IPS-15b (cell line): Measurements from ENCODE around the gene PGAM2.
A peak's percentile ranks its signal among the peaks of the same experiment; 100 is the strongest.

Experiments
- H3K27me3 ChIP-seq: one replicate; pipeline ENCODE4 v1.6.1; 2013; ENCODE audit warnings: low read length; ENCODE audit not compliant: control insufficient read depth, insufficient read depth
- H3K36me3 ChIP-seq: one replicate; pipeline ENCODE4 v1.6.1; 2013; ENCODE audit warnings: low read length; ENCODE audit not compliant: control insufficient read depth, insufficient read depth
- H3K4me1 ChIP-seq: one replicate; pipeline ENCODE4 v1.6.1; 2013; ENCODE audit warnings: mild to moderate bottlenecking, low read length; ENCODE audit not compliant: control insufficient read depth, insufficient read depth
- H3K4me3 ChIP-seq: one replicate; pipeline ENCODE4 v1.5.1; 2013; ENCODE audit warnings: low read depth, low read length
- H3K9ac ChIP-seq: one replicate; pipeline ENCODE4 v1.6.1; 2013; ENCODE audit warnings: low read depth, mild to moderate bottlenecking, low read length
- H3K9me3 ChIP-seq: one replicate; pipeline ENCODE4 v1.6.1; 2013; ENCODE audit warnings: mild to moderate bottlenecking, low read length; ENCODE audit not compliant: control insufficient read depth, insufficient read depth

PGAM2 gene

GRCh38 chr7:44066494-44067063 lies 1.2 kb upstream of the PGAM2 start:
- Histone ChIP-seq H3K36me3 (peaks cover 6% of the 10 kb centered on the region), H3K4me1 (peaks cover 17% of the 10 kb centered on the region), H3K9me3 (no peaks in the 10 kb centered on the region), H3K9ac (no peak overlapping the region), H3K4me3 (peak overlapping the region; percentile 55), H3K27me3 (peaks cover 6% of the 10 kb centered on the region)

- H3K36me3 ChIP-seq, result peaks cover 9% of the 10 kb centered on the region
- H3K27me3 ChIP-seq, result peaks cover 6% of the 10 kb centered on the region
- no peak overlapping the region for H3K9ac ChIP-seq
- H3K9me3 ChIP-seq, result no peaks in the 10 kb centered on the region
- peaks cover 17% of the 10 kb centered on the region for H3K4me1 ChIP-seq
- H3K4me3 ChIP-seq, result peak overlapping the region; percentile 55
Observed at GRCh38 chr7:44066111-44066460, 719 bp upstream of the PGAM2 start.

DNA sequence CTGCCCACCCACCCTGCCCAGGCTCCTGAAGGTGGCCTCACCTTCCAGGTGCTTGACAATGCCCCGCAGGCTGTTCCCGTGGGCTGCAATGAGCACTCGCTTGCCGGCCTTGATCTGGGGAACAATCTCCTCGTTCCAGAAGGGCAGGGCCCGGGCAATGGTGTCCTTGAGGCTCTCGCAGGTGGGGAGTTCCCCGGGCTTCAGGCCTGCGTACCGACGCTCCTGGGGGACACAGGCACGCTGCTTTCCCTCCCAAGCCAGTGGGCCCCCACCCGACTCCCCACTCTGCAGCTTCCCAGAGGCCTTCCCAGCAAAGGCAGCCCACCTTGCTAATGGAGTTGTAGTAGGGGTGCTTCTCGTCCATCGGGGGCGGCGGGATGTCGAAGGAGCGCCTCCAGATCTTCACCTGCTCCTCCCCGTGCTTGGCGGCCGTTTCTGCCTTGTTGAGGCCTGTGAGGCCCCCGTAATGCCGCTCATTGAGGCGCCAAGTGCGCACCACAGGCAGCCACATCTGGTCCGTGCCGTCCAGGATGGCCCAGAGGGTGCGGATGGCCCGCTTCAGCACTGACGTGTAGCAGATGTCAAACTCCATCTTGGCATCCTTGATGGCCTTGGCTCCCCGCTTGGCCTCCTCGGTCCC lies 456 bp downstream of the PGAM2 start:
- H3K27me3 ChIP-seq, result peaks cover 6% of the 10 kb centered on the region
- H3K9me3 ChIP-seq, result no peaks in the 10 kb centered on the region

GRCh38 chr7:44063894-44064651 lies 1.3 kb downstream of the PGAM2 start:
- Histone ChIP-seq H3K4me3 (peak overlapping the region; percentile 55), H3K4me1 (peaks cover 17% of the 10 kb centered on the region), H3K36me3 (peaks cover 16% of the 10 kb centered on the region), H3K9ac (peak overlapping the region; percentile 32), H3K27me3 (peaks cover 6% of the 10 kb centered on the region), H3K9me3 (no peaks in the 10 kb centered on the region)

More for the DNA sequence above, 456 bp downstream of the PGAM2 start:
- Histone ChIP-seq H3K4me1 (peaks cover 17% of the 10 kb centered on the region), H3K4me3 (peak overlapping the region; percentile 55), H3K36me3 (peaks cover 11% of the 10 kb centered on the region), H3K9ac (no peak overlapping the region)

DNA sequence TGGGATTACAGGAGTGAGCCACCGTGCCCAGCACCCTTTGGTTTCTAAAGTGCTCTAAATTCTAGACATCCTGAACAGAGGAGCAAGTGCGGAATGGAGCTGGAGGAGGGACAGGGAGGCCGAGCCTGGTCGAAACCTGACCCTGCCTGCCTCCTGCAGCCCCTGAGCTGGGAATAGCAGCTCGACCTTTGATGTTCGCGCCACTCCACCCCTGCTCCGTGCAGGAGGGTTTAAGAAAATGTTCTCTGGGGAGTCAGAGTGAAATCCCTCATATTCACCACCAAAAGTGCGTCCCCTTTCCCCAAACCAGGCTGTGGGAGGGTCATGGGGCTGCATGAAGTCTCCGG lies 1.8 kb downstream of the PGAM2 start:
- H3K9ac ChIP-seq, result peak overlapping the region; percentile 32
- H3K27me3 ChIP-seq, result peaks cover 5% of the 10 kb centered on the region
- peaks cover 22% of the 10 kb centered on the region for H3K36me3 ChIP-seq
- peak overlapping the region; percentile 55 for H3K4me3 ChIP-seq
- peaks cover 17% of the 10 kb centered on the region for H3K4me1 ChIP-seq
- H3K9me3 ChIP-seq, result no peaks in the 10 kb centered on the region

DNA sequence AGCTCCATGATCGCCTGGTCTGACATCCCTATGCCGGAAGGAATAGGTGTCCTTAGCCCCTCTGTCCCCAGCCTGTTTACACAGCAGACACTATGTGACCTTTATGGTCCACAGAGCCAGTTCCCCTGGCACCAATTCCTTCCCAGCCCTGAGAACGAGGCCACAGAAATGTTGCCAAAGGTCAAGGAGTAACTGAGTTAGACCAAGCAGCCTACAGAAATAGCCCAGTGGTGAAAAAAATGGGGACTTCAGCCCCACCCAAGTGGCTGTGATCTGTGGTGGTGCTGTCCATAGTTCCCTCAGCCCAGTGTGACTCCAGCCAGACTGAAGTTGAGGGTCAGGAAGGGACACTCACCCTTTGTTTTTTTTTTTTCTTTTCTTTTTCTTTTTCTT lies 2.5 kb downstream of the PGAM2 start:
- no peaks in the 10 kb centered on the region for H3K9me3 ChIP-seq
- peaks cover 28% of the 10 kb centered on the region for H3K36me3 ChIP-seq
- peaks cover 17% of the 10 kb centered on the region for H3K4me1 ChIP-seq
- no peak overlapping the region for H3K4me3 ChIP-seq
- H3K27me3 ChIP-seq, result no peaks in the 10 kb centered on the region
- H3K9ac ChIP-seq, result no peak overlapping the region

DNA sequence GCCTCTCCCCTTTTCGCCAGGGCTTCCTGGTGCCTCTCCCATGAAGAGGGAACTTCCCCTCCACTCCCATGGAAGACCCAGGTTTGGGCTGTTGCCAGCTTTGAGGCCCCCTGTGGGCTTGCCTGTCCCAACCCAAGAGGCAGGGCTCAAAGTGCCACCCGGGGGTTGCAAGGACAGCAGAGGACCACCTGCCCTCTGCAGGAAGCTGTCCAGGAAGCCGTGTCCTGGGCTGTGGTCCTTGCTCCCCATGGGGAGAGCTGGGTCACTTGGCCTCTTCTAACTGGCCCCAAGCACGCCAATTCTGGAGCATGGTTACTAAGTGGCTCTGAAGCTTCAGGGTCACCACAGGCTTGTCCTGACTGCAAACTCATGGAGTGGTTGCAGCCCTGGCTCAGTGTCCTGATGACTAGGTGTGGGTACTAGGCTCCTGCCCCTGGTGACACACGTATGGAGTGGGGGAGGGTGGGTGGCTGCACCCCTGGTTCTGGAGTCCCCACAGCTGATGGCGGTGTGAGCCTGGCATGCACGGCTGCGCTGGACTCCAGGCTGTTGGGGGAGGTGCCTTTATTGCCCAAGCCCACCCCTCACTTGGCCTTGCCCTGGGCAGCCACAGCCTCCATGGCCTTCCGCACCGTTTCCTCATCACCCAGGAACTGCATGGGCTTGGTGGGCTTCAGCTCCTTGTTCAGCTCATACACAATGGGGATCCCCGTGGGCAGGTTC lies 3.0 kb downstream of the PGAM2 start:
- no peaks in the 10 kb centered on the region for H3K27me3 ChIP-seq
- peaks cover 17% of the 10 kb centered on the region for H3K4me1 ChIP-seq
- H3K4me3 ChIP-seq, result no peak overlapping the region
- H3K36me3 ChIP-seq, result peaks cover 33% of the 10 kb centered on the region
- no peak overlapping the region for H3K9ac ChIP-seq
- no peaks in the 10 kb centered on the region for H3K9me3 ChIP-seq

DNA sequence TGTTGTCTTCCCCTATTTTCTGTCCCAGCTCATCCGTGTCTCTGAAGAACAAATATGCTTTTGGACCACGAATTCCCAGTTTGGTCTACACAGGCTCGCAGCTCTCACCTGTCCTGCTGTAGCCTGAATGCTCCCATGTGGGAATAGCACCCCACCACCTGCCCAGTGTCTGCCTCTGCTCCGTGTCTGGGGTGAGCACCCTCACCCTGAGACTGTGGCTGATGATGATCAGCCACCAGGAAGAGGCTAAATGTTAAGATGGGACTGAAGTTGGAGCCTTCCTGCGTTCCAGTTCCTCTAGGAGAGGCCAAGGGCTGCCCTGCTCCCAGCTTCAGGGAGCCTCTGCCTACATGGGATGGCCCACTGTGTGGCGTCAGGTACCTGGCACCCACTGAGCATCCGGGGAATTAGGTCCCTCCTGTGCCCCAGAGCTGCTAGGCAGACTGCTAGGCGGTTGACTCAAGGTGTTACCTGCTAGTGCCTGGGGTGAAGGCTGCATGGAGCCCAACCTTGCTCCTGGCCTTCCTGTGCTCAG lies 3.7 kb downstream of the PGAM2 start:
- peaks cover 40% of the 10 kb centered on the region for H3K36me3 ChIP-seq
- H3K4me3 ChIP-seq, result no peak overlapping the region
- H3K9me3 ChIP-seq, result no peaks in the 10 kb centered on the region
- no peak overlapping the region for H3K9ac ChIP-seq
- H3K27me3 ChIP-seq, result no peaks in the 10 kb centered on the region
- peaks cover 17% of the 10 kb centered on the region for H3K4me1 ChIP-seq

DNA sequence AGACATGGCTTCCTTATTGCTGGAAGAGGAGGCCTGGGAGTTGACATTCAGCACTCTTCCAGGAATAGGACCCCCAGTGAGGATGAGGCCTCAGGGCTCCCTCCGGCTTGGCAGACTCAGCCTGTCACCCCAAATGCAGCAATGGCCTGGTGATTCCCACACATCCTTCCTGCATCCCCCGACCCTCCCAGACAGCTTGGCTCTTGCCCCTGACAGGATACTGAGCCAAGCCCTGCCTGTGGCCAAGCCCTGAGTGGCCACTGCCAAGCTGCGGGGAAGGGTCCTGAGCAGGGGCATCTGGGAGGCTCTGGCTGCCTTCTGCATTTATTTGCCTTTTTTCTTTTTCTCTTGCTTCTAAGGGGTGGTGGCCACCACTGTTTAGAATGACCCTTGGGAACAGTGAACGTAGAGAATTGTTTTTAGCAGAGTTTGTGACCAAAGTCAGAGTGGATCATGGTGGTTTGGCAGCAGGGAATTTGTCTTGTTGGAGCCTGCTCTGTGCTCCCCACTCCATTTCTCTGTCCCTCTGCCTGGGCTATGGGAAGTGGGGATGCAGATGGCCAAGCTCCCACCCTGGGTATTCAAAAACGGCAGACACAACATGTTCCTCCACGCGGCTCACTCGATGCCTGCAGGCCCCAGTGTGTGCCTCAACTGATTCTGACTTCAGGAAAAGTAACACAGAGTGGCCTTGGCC lies 4.3 kb downstream of the PGAM2 start:
- Histone ChIP-seq H3K9me3 (no peaks in the 10 kb centered on the region), H3K4me1 (peaks cover 14% of the 10 kb centered on the region), H3K4me3 (no peak overlapping the region), H3K9ac (no peak overlapping the region), H3K27me3 (no peaks in the 10 kb centered on the region), H3K36me3 (peaks cover 44% of the 10 kb centered on the region)

GRCh38 chr7:44060091-44060947 lies 5.0 kb downstream of the PGAM2 start:
- Histone ChIP-seq H3K9me3 (no peaks in the 10 kb centered on the region), H3K36me3 (peaks cover 44% of the 10 kb centered on the region), H3K4me1 (peaks cover 11% of the 10 kb centered on the region), H3K27me3 (no peaks in the 10 kb centered on the region), H3K4me3 (no peak overlapping the region), H3K9ac (no peak overlapping the region)
